GM18502 (cell line): ENCODE results near the gene CYB561D2.
A peak's percentile ranks its signal among the peaks of the same experiment; 100 is the strongest.

Source experiments
- ATAC-seq: cut with Tn5 transposase; IDR thresholded peaks from one replicate; pipeline ENCODE4 v1.9.1; 2021; ENCODE audit warnings: mild to moderate bottlenecking; ENCODE audit not compliant: unreplicated experiment, poor library complexity

CYB561D2 gene

DNA sequence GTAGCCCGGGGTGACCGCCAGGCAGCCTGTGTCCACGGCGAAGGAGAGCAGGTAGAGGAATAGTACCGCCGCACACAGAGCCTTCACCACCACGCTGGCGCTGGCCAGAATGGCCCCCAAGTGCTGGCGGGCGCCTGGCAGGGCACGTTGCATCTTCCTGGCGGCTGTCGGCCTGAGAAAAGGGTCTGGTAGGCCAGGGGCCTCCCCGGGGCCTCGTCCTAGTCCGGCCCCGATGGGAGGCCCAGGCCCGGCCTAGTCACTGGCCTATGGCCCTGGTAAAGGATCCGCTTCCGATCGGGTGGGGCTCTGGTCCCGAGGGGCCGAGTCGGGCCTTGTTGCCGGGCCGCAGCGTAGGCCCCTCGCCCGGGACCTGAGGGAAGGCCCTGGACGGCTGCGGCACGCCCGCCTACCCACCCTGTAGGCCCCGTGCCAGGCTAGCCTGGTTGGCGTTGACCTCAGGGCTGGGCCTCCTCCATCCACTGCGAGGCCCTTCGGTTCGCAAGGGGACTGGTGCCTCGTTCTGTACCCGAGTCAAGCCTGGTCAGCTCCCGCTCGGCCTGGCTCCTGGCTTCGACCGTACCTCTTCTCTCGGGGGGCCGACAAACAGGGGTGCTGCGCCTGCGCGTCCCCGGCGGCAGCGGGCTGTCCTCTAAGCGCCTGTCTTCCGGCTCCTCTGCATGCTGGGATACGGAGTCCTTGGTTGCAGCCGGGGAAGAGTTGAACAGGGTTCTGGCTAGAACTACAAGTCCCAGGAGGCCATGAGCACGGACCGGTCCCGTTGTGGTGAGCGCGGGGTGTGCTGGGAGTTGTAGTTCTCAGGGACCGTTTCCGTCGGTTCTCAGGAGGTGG, 8.5 kb downstream of the CYB561D2 start, which contains the start of gene TMEM115:
Gene TMEM115 (minus strand): TSS at position 611 of the 849 bp plus-strand sequence. CDS start 458 bp downstream, at position 153.
- peak; percentile 99 for ATAC-seq

DNA sequence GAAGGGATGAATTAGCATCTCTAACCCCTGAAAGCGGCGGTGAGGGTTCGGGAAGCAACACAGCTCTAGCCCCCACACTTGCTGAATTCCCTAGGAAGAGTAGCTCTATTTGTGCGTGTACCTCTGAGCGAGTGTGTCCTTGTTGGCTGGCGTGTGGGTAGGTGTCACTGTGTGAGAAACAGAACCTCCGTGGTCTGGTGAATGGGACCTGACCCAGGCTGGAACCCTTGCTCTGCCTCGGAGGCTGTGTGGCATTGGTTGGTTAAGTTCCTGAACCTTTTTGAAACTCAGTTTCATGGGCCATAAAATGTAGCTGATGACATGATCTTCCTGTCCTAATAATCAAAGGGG, 9.1 kb downstream of the CYB561D2 start:
- ATAC-seq: peak; percentile 21

DNA sequence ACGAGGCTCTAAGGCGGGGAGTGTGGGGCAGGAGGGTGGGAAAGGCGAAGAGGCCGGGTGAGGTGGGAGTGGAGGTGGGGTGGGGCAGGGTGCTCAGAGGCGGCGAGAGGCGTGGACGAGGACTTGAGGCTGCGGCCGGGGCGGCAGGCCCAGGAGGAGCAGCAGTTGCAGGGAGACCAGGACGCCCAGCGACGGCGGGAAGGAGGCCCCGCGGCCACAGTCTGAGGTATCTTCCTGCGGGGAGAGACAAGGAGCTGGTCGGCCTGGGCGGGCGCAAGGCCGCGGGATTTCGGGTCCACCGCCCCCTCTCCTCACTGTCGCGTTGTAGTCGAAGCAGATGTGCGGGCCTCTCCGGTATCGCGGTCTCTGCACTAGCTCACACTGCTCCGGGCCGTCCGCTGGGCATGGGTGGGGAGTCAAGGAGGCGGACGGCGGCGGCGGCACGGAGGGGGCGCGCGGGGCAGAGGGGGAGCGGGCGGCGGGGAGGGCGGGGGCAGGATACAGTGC, 14.0 kb downstream of the CYB561D2 start:
- no peak for ATAC-seq

DNA sequence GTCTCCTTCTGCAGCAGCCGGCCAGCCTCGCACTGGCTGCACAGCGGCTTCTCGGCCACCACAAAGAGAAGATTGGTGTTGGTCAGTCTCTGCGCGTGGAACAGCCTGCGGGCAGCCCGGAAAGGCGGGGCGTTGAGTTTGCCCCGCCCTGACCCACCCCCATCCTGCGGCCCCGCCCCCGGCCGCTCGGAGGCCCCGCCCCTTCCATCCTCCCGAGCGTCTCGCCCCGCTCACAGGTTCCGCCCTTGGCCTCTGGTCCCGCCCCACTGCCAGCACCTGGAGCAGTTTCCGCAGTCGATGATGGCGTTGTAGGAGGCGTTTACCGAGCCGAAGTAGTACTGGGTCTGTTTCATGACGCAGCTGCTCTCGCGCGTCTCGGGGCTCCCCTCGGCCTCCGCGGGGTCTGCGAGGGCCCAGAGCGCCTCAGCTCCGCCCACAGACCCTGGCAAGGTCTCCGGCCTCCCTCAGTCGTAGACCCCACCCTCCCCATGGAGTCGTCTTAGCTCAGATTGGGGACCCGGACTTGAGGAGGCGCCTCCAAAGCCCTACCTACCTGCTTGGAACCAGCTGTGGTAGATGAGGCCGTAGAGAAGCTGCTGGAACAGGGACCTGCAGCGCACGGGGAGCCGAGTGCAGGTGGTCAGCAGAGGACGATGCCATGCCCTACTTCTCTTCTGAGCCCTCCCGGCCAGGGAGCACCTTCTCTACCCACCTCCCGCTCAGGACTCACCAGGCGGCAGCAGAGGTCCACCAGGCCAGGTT, 14.6 kb downstream of the CYB561D2 start:
- ATAC-seq: peak; percentile 89

DNA sequence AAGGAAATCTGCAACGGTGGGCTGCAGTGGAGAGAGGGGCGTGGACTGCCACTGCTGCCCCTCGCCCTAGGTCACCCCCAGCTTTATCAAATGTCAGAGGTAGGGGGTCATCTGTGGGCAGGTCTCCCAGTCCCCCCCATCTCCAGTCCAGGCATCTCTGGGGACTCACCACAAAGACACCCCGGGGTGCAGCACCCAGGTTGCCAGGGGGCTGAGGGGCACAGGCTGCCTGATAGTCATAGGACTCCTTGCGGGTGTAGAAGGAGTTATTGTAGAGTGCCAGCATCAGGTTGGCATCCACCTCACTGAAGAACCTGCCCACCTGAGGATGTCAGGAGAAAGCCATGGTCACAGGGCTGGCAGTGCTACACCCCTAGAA, 15.2 kb downstream of the CYB561D2 start:
- no peak for ATAC-seq

DNA sequence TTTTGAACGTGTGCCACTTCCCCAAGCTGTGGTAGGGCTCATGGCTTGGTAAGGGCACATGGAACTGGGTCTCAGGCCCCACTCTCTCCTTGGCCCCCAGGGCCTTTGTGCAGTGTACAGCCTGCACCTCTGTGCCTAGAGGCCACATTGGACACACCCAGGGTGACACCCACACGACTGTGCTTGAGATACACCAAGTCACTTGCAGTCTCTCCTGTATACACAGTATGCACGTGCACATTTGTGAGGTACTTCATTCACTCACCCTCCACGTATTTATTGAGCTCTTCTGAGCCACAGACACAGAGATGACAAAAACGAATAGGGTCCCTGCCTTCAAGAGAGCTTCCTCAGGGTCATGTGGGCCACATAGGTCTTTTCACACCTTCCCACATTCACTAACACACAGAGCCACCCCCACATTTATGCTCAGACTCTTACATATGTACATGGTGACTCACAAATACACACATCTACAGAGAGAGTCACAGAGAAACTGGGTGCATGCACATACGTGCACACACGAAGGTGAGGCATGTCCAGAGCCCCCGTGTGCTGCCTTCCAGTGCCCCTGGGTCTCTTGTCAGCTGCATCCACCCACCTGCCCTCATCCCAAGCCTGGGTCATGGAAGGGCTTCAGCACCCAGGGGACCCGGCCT, 18.5 kb downstream of the CYB561D2 start:
- ATAC-seq: no peak

DNA sequence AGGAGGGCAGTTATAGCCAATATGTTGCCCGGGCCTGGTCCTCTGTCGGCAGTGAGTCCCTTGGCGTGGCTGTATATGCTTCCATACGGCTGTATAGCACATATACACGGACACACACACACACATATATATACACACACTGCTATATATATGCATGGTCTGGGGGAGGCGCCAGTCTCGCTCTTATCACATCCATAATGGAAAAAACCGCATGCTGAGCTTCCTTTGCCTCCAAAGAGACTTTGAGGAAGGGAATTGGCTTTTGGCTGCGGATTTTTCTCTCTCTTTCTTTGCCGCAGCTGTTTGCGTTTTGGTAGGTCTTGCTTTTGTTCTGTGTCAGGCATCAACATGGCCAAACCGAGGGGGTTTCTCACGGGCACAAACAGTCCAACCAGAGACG, 19.9 kb downstream of the CYB561D2 start:
- no peak for ATAC-seq

DNA sequence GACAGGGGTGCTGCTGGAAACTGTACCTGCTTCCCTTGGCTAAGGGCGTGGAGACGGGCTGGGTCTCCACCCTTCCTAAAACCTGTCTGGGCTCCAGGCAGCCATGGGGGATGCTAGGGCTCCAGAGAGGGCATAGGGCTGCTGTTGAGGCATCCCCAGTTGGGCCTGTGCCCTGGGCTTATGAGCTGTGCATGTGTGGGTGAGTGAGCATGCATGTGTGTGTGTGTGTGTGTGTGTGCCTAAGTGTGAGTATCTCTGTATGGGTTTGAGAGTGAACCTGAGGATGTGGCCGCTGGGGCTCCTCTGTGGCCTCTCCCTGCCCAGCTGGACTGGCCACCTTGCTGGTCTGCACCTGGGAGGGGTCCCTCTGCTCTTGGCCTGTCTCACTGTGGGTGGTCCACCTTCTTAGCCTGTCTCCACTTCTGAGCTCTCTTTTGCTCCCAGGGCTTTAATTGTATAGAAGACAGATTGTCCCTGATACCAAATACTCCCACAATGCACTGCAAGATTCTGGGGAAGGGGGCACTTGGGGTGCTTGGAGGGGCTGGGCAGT, 20.5 kb downstream of the CYB561D2 start:
- ATAC-seq: no peak

DNA sequence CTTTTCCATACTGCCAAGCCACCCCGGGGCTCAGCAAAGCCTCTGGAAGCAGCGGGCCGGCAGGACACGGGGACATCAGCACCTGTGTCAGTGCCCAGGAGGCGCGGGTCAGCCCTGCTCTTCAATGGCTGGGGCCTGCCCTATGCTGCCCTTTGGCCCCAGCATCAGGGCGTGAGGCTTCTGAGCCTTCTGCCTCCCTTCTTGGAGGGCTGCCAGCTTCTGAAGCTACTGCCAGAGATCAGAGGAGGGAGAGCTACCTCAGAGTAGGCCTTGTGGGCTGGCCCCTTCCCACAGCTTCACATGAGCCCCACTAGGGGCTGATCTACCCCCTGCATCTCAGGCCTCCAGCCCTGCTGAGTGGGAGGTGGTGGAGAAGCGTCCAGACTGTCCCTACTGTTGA, 21.7 kb downstream of the CYB561D2 start:
- no peak for ATAC-seq

DNA sequence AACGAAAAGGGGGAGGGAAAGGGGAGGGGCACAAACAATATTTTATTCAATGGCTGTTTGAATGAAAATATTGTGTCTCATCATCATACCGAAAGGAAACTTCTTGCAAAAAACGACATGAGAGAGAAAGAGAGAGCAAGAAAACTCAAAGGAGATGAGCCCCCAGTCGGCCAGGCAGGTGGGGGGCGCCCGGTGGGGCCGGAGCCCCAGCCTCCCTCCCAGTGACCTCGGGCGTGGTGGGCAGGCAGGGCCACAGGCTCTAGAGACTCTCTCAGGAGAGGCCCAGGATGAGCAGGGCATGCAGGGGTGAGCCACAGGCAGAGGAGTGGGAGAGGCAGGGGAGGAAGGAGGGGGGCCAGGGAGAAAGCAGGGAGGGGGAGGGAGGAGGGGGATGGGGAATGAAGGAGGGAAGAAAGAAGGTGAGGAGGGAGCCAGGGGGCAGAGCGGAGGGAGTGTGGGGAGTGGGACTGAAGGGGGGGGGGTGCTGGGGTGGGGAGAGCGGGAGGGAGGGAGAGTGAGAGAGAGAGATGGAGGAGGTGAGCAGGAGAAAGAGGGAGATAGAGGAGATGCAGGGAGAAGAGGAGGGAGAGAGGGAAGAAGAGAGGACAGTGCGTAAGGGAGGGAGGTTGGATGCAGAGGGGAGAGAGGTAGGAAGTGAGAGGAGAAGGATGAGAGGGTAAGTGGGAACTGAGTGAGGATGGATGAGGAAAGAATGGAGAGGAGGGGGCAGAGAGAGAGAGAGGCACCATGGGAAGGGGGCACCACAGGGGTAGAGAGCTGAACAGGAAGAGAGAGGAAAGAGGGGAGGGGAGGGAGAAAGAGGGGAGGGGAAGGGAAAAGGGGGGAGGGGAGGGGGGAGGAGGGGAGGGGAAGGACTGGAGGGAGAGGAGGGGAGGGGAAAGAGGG, 22.7 kb downstream of the CYB561D2 start:
- ATAC-seq: no peak

DNA sequence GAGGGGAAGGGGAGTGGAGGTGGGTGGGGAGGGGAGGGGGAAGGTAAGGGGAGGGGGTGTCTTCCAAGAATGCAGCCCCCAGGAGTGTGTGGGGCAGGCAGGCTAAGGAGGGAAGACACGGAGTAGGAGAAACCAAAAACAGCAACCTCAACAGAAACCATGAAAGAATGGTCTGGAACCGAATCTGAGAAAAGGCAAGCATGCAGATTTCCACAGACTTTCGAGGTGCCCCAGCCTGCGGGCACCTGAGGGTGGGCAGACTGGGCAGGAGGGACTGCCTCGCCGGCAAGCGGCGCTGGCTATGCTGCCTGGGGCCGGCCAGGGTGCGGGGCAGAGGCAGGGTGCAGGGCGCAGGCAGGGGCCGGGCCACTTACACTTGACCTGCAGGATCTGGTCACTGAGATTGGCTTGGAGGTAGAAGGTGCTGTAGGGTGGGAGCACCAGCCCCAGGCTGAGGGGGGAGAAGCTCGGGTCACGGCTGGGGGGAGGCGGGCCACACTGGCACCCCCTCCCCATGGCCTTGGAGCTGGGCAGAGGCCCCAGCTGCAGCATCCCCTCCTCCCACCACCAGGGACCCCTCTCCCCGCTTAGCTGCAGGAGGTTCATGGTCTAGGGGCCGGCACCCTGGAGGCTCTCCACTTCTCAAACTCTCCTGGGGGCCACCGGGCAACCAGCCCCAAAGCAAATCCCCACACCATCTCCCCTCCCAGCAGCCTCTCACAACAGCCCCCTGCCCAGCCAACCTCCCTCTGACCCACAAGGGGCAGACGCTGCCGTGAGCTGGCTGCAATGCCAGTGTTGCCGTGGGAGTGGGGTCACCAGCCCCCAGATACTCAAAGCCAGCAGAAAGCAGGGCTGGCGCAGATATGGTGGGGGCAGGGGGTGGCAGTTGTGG, 23.9 kb downstream of the CYB561D2 start:
- no peak for ATAC-seq

DNA sequence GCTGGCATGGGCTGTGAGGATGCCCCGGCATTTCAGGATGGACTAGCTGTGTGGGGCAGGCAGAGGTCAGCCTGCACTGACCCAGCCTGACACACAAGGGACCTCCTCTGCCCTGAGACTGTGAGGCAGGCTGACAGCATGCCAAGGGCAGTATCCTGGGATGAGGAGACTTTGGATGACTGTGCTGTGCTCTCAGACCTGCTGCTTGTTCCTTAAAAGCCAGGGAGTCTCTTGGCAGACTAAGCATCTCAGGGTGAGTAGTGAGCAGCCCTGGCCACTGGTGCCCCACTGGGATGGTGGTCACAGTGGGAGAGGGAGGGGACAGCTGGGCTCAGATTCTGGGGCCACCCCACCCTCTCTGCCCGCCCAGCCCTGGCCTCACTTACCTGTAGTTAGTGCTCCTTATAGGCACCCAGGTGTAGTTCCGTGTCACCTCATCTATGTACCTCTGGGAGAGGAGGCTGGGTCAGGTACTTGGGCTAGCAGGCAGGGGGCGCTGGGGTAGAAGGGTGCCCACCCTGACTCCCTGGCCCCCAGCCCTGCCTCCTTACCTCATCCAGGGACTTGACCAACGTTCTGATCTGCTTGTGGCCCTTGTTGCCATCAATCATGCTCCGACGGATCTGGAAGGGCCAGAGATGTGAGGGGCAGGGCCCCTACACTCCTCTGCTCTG, 24.7 kb downstream of the CYB561D2 start:
- ATAC-seq: no peak

DNA sequence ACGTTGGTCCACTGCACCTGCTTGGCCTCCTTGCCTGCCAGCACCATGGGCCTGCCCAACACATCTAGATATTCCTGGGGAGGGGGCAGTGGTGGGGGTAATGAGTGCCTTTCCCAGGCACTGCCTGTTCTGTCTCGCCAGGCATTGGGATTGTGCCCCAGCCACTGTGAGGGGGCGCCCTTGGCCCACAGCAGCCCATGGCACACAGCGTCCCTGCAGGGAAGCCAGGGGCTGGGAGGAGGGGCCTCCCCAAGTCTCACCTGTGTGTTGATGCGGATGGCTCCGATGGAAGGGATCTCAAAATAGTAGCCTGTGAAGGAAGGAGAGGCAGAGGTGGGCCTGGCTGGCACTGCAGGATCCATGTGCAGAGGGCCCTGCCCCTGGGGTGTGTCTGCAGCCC, 27.4 kb downstream of the CYB561D2 start:
- ATAC-seq: no peak

DNA sequence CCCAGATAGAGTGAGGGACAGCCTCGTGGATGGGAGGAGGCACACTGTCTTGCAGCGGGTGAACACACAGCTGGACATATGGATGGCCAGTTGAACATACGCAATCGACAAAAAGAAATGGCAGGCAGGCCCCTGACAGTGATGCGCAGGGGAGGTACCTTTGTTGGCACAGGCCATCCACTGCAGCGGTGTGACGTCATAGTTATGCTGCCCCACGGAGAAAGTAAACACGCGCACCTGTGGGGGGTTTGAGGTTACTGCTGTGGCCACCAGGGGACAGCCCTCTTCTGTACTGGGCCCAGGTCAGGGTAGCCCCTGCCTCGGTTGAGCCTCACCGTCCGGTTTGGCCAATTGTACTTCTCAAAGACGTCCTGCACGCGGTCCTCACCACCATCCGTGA, 28.1 kb downstream of the CYB561D2 start:
- no peak for ATAC-seq

DNA sequence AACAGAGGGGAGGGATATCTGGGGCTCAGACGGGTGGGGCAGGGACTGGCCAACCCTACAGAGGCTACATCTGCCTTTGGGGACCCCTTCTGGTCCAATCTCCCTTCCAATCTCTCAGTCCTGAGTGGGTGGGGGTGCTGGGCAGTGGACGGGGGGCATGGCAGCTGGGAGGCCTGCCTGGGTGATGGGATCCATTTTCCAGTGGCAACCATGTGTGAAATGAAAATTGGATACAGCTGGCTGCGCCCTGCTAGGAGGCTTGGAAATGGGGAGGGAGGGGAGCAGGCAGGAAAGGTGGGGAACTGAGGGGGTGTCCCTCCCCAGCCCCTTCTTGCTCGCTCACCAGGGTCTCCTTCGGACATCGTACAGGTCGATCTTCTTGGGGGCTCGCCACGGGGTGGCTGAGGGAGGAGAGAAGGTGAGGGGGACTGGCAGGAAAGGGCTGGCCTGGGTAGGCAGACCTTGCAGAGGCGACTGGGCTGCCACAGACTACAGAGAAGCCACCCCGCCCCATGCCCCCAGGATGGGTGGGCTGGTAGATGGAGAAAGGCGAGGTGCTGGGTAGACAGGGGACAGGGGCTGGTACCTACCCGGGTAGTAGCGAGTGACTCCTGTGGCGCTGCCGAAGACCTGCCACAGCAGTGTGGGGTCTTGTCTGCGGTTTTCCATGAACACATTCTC, 29.9 kb downstream of the CYB561D2 start:
- no peak for ATAC-seq

DNA sequence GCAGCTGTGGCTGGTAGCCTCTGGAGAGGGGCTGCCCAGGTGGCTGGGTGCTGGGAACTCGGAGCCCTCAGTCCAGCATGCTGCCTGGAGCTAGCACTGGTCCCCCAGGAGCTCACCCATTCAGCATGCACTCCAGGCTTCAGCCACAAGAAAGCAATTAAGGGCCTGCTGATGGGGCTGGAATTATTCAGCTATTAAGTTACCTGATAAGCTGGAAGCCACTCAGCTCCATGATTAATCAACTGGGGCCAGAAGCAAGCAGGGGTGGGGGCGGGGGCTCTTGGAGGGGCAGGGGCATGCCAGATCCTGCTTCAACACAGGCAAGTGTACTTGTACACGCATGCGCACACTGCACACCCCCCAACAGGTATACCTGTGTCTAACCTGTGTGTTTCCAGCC, 30.7 kb downstream of the CYB561D2 start:
- ATAC-seq: no peak

DNA sequence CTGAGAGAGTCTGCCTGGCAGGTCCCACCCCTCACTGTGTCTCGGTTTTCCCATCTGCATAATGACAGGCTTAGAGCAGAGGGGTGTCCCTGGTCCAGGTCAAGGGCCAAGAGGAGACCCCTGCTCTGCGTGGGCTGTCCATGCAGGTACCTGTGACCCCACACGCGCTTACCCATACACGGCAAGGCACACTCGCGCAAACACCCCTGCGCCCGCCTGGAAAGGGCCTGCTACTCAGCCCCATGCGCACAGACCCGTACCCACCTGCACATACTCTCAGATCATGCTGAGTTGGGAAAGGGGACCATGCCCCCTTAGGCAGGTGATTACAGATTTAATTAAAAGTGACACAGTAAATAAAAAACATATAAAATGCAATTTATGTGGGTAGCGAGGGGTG, 32.1 kb downstream of the CYB561D2 start:
- no peak for ATAC-seq

DNA sequence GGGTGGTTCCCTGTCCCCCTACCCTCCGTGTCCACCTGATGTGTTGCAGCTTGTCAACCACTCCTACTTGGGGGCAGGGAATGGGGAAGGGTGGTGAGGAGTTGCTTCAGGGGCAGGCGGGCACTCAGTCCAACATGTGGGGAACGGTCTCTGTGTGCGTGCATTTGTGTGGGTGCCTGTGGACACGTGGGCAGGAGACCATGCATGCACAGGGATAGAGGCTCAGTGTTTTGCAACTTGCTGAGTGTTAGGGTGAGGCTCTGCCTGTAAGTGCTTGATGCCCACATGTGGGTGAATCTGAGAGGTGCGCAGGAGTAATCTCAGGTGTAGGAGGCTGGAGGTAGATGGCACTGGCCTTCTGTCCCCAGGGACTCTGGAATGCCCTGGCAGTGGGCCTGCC, 33.1 kb downstream of the CYB561D2 start:
- no peak for ATAC-seq
